Tibial artery (tissue), 4 donors: ENCODE measurements around the gene RBP2.

Experiments used
- DNase-seq, 2 donors: peaks; one replicate each; pipeline ENCODE4 v3.0.0-alpha.2; 2019
- H3K27ac ChIP-seq, 2 donors: fragments of 200-600 bp; sonication (generic) in 1 of 2; 1 replicate in 1 of 2; 2 replicates in 1 of 2; pipeline ENCODE4 v1.5.1; 2018 to 2019; ENCODE audit warnings: mild to moderate bottlenecking in 1 of 2
- H3K27me3 ChIP-seq, 2 donors: fragments of 200-600 bp; sonication (generic) in 1 of 2; one replicate each; pipeline versions ENCODE4 v1.5.1 to v1.6.0; 2016 to 2019
- H3K36me3 ChIP-seq, 3 donors: fragments of 200-600 bp; sonication (generic) in 2 of 3; one replicate each; pipeline ENCODE4 v1.5.1; 2016 to 2019; ENCODE audit warnings: mild to moderate bottlenecking in 2 of 3
- H3K4me1 ChIP-seq, 4 donors: fragments of 200-600 bp; sonication (generic) in 2 of 4; 1 replicate in 3 of 4; 2 replicates in 1 of 4; pipeline ENCODE4 v1.5.1; 2016 to 2019
- H3K4me3 ChIP-seq, 2 donors: fragments of 200-600 bp; sonication (generic) in 1 of 2; 1 replicate in 1 of 2; 2 replicates in 1 of 2; pipeline ENCODE4 v1.5.1; 2018 to 2019; ENCODE audit warnings: mild to moderate bottlenecking in 2 of 2
- H3K9me3 ChIP-seq, 3 donors: fragments of 200-600 bp; sonication (generic) in 1 of 3; one replicate each; pipeline ENCODE4 v1.5.1; 2016 to 2019
- intact Hi-C: fragments of 100-400 bp; cut with DNase I; formaldehyde crosslinking; loops from one replicate; pipeline ENCODE4 v1.15.0; 2023; ENCODE audit warnings: low total_unique reads
- TF ChIP-seq, protein P1 (sequence below), 2 experiments: fragments of 200-600 bp in 1 of 2; fragments of 450-650 bp in 1 of 2; IDR thresholded peaks; one replicate each; pipeline ENCODE4 v1.5.1; 2017 to 2019; ENCODE audit warnings: antibody characterized with exemption in 2 of 2, mild to moderate bottlenecking in 1 of 2, moderate library complexity in 1 of 2

RBP2 gene

DNA sequence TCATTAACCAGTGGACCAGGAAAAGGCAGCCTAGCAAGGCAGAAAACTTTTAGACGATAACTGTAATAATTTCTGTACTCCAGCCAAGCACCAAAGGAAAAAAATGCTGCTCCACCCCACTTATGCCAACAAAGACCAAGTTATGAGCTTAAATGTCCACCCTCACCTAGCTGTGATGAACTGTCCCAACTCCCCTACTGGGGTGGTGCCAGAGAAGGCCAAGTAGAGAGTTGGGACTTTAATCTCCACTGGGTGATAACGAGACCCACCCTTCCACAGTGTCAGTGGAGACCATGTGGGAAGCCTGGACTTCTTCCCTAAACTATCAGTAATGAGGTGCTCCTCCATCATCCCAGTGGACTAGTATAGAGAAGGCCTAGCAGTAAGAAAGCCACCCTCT, 53.1 kb downstream of the RBP2 start:
- H3K4me3 ChIP-seq = no peak overlapping the region
- H3K9me3 ChIP-seq = no peaks in the 10 kb centered on the region
- DNase-seq = no peak
- intact Hi-C loops = loop anchor here (10.0 kb wide), 2 partner anchors 142 to 1442 kb away; no protein-coding TSS in a partner anchor
- H3K36me3 ChIP-seq = peaks cover 0 to 17% (median 5%) of the 10 kb centered on the region in 3 donors
- no peaks in the 10 kb centered on the region for H3K27me3 ChIP-seq
- H3K4me1 ChIP-seq = no peaks in the 10 kb centered on the region
- TF ChIP-seq, protein P1, sequence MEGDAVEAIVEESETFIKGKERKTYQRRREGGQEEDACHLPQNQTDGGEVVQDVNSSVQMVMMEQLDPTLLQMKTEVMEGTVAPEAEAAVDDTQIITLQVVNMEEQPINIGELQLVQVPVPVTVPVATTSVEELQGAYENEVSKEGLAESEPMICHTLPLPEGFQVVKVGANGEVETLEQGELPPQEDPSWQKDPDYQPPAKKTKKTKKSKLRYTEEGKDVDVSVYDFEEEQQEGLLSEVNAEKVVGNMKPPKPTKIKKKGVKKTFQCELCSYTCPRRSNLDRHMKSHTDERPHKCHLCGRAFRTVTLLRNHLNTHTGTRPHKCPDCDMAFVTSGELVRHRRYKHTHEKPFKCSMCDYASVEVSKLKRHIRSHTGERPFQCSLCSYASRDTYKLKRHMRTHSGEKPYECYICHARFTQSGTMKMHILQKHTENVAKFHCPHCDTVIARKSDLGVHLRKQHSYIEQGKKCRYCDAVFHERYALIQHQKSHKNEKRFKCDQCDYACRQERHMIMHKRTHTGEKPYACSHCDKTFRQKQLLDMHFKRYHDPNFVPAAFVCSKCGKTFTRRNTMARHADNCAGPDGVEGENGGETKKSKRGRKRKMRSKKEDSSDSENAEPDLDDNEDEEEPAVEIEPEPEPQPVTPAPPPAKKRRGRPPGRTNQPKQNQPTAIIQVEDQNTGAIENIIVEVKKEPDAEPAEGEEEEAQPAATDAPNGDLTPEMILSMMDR (IDR thresholded peaks at IDR 0.05) = no peak
- H3K27ac ChIP-seq = no peak overlapping the region

DNA sequence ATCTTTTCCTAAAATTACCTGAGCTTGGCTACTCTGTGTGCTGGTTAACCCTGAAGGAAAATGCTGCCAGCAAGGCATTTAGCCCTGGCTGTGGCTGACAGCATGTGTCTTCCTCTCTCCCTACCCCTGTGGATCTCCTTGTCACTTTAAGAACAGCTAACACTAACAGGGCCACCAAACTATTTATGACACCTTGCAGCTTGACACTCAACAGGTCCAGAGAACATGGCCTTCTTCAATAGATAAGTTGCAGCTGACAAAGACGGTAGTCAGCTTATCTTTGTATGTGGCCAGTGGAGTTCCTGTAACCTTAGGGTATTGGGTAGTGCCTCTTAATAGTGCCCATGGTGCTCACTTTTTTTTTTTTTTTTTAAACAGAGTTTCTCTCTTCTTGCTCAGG, 54.9 kb downstream of the RBP2 start:
- Histone ChIP-seq H3K9me3 (peaks cover 0 to 9% (median 1%) of the 10 kb centered on the region in 3 donors), H3K27me3 (no peaks in the 10 kb centered on the region), H3K27ac (no peak overlapping the region), H3K4me3 (no peak overlapping the region), H3K4me1 (no peaks in the 10 kb centered on the region), H3K36me3 (peaks cover 4 to 17% (median 7%) of the 10 kb centered on the region in 3 donors)
- no peak for DNase-seq
- TF ChIP-seq, protein P1 (IDR thresholded peaks at IDR 0.05) = no peak
- intact Hi-C loops = loop anchor here (10.0 kb wide), 2 partner anchors 143 to 1443 kb away; no protein-coding TSS in a partner anchor

DNA sequence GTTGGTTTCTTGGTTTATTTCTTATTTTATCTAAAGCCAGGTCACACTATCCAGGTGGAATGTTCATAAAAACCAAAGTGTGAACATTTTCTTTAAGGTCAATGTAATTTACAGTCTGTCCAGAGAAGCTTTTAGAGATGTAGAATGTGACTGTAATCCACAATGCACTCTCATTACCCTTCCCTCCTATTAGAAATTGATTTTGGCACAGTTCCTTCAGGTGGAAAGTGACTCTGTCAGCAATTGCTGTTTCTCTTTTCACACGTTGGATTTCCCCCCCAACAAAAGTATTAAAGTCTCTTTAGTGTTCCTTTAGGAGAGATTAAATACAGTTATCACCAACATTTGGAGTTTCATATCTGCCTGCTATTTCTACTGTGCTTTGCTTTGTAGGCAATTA, 55.3 kb downstream of the RBP2 start:
- H3K27ac ChIP-seq = no peak overlapping the region
- intact Hi-C loops = loop anchor here (10.0 kb wide), 2 partner anchors 144 to 1444 kb away; no protein-coding TSS in a partner anchor

DNA sequence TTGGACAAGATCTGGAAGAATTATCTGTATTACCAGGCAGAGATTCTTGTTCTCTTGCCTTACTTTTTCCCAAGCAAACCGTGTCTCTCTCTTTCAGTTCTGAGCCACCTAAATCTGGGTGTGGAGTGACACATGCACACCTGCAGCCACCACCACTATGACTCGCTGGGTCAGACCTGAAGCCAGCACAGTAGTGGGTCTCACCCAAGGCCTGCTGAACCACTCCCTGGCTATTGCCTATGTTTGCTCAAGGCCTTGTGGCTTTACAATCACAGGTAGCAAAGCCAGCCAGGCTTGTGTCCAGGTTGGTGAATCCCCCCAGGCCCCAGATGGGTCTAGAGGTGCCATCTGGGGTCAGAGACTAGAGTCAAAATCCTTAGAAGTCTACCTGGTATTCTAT, 58.2 kb downstream of the RBP2 start:
- intact Hi-C loops = no loop called here
- H3K4me1 ChIP-seq = no peaks in the 10 kb centered on the region
- H3K27ac ChIP-seq = no peak overlapping the region
- TF ChIP-seq, protein P1 (IDR thresholded peaks at IDR 0.05) = no peak
- H3K36me3 ChIP-seq = peaks cover 4 to 9% (median 7%) of the 10 kb centered on the region in 3 donors
- H3K9me3 ChIP-seq = peaks cover 0 to 40% (median 19%) of the 10 kb centered on the region in 3 donors
- no peak overlapping the region for H3K4me3 ChIP-seq
- DNase-seq = no peak
- H3K27me3 ChIP-seq = no peaks in the 10 kb centered on the region

More for the DNA sequence above, 55.3 kb downstream of the RBP2 start:
- Histone ChIP-seq H3K36me3 (peaks cover 4 to 17% (median 7%) of the 10 kb centered on the region in 3 donors), H3K9me3 (peaks cover 0 to 13% (median 4%) of the 10 kb centered on the region in 3 donors), H3K27me3 (no peaks in the 10 kb centered on the region), H3K4me3 (no peak overlapping the region), H3K4me1 (no peaks in the 10 kb centered on the region)
- TF ChIP-seq, protein P1 (IDR thresholded peaks at IDR 0.05) = no peak
- no peak for DNase-seq

DNA sequence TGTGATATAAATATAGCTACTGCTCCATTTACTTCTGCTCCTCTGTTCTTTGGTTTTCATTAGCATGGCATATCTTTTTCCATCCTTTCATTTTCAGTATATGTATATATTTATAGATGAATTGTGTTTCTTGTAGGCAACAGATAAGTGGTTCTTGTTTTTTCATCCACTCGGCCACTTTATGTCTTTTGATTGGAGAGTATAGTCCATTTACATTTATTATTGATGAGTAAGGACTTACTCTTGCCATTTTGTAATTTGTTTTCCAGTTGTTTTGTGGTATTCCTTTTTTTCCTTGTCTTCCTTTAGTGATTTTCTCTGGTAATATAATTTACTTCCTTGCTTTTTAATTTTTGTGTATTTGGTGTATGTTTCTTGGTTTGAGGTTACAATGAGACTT, 60.0 kb downstream of the RBP2 start:
- intact Hi-C loops = no loop called here
- Histone ChIP-seq H3K4me3 (no peak overlapping the region), H3K4me1 (no peaks in the 10 kb centered on the region), H3K27me3 (no peaks in the 10 kb centered on the region), H3K9me3 (peaks cover 0 to 54% (median 31%) of the 10 kb centered on the region in 3 donors), H3K27ac (no peak overlapping the region), H3K36me3 (peaks cover 3 to 7% (median 4%) of the 10 kb centered on the region in 3 donors)
- no peak for DNase-seq
- TF ChIP-seq, protein P1 (IDR thresholded peaks at IDR 0.05) = no peak
